Measurements from ENCODE around the gene PNLIPRP2.

DNA sequence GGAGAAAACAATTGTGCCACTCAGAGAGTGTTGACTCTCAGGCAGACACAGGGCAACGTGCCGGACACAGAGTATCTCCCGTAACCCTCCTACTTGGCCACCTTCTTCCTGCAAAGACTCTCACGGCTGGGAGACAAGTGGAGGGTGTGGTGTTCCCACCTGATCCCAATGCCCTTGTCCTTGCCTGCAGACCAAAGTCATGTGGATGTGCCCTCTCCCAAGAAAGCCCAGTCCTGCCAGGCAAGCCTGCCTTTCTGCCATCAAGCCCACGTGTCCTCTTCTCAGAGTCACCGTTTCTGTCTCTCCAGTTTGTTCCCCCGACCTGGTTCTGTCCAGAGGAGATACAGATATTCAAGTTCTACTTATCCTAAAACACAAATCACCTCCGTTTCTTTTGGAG lies 723 bp downstream of the PNLIPRP2 start:
- no peak for TF ChIP-seq EZH2 (IDR thresholded peaks at IDR 0.05; ENCODE audit: insufficient read depth, poor library complexity, severe bottlenecking)
- no peak for TF ChIP-seq EZH2phosphoT487 (IDR thresholded peaks at IDR 0.05; ENCODE audit: insufficient read depth, low read depth)

All from GM23248 (cell line).